Activated T-helper 17 cell treated with anti-CD3 and anti-CD28 coated beads, Interleukin-2, amount 50 U/mL, for 72 hours (primary cell): ENCODE data around the gene LRP1. TPM values are rescaled to one million over a fixed set of nuclear protein-coding genes. Genes with fewer than 3 reads are reported as not detected.

Experiments used
- ATAC-seq: fragments of 150-1000 bp; cut with Tn5 transposase; replicated peaks from 2 replicates; pipeline ENCODE4 v1.10.0; 2021; ENCODE audit warnings: mild to moderate bottlenecking, moderate library complexity
- H3K27ac Mint-ChIP-seq: one replicate; pipeline ENCODE4 v1.8.0; 2022; ENCODE audit warnings: mixed read lengths
- H3K27me3 Mint-ChIP-seq: one replicate; pipeline ENCODE4 v1.8.0; 2022; ENCODE audit warnings: mixed read lengths
- H3K36me3 Mint-ChIP-seq: one replicate; pipeline ENCODE4 v1.8.0; 2022; ENCODE audit warnings: low read depth, mild to moderate bottlenecking, mixed read lengths
- H3K4me1 Mint-ChIP-seq: one replicate; pipeline ENCODE4 v1.8.0; 2022; ENCODE audit warnings: mixed read lengths
- H3K4me3 Mint-ChIP-seq: one replicate; pipeline ENCODE4 v1.8.0; 2022; ENCODE audit warnings: mild to moderate bottlenecking, mixed read lengths
- H3K9me3 Mint-ChIP-seq: one replicate; pipeline ENCODE4 v1.8.0; 2022; ENCODE audit warnings: mixed read lengths
- total RNA-seq, 2 donors: library from RNA; stranded (reverse); gene quantifications; one replicate each; pipeline ENCODE4 v1.2.3, GENCODE V29; 2022

The LRP1 gene
- total RNA-seq, 2 donors from 2014 or later = 2.4 to 20.2 TPM

- no peaks in the 10 kb centered on the region for H3K9me3 Mint-ChIP-seq
- H3K4me1 Mint-ChIP-seq = peaks cover 37% of the 10 kb centered on the region
- H3K27me3 Mint-ChIP-seq = peaks cover 41% of the 10 kb centered on the region
- H3K4me3 Mint-ChIP-seq = peak overlapping the region; percentile 86
- no peak for ATAC-seq
- H3K36me3 Mint-ChIP-seq = peaks cover 54% of the 10 kb centered on the region
- H3K27ac Mint-ChIP-seq = no peak overlapping the region
These were observed 108.8 kb downstream of the LRP1 start for GRCh38 chr12:57236925-57237595.

GRCh38 chr12:57237596-57237931 is 109.3 kb downstream of the LRP1 start:
- ATAC-seq = no peak
- Mint-ChIP-seq H3K27me3 (peaks cover 45% of the 10 kb centered on the region), H3K4me3 (peak overlapping the region; percentile 86), H3K4me1 (peaks cover 39% of the 10 kb centered on the region), H3K36me3 (peaks cover 49% of the 10 kb centered on the region), H3K9me3 (no peaks in the 10 kb centered on the region), H3K27ac (no peak overlapping the region)

GRCh38 chr12:57237932-57238853 is 109.9 kb downstream of the LRP1 start:
- Mint-ChIP-seq H3K36me3 (peaks cover 43% of the 10 kb centered on the region), H3K4me1 (peaks cover 42% of the 10 kb centered on the region), H3K27me3 (peaks cover 47% of the 10 kb centered on the region), H3K4me3 (peak overlapping the region; percentile 86), H3K27ac (peak overlapping the region; percentile 81), H3K9me3 (no peaks in the 10 kb centered on the region)
- no peak for ATAC-seq

- Mint-ChIP-seq H3K4me1 (peaks cover 48% of the 10 kb centered on the region), H3K27me3 (peaks cover 51% of the 10 kb centered on the region), H3K4me3 (peak overlapping the region; percentile 86), H3K9me3 (no peaks in the 10 kb centered on the region), H3K27ac (peak overlapping the region; percentile 81), H3K36me3 (peaks cover 34% of the 10 kb centered on the region)
- peak; percentile 74 for ATAC-seq
These were observed 110.7 kb downstream of the LRP1 start for GRCh38 chr12:57238854-57239554.

GRCh38 chr12:57239587-57240065 is 111.3 kb downstream of the LRP1 start:
- peaks cover 45% of the 10 kb centered on the region for H3K4me1 Mint-ChIP-seq
- peak overlapping the region; percentile 81 for H3K27ac Mint-ChIP-seq
- peaks cover 57% of the 10 kb centered on the region for H3K27me3 Mint-ChIP-seq
- ATAC-seq = peak; percentile 2
- H3K9me3 Mint-ChIP-seq = no peaks in the 10 kb centered on the region
- H3K36me3 Mint-ChIP-seq = peaks cover 28% of the 10 kb centered on the region
- peak overlapping the region; percentile 86 for H3K4me3 Mint-ChIP-seq

- peak; percentile 36 for ATAC-seq
- H3K27ac Mint-ChIP-seq = peak overlapping the region; percentile 81
- H3K36me3 Mint-ChIP-seq = peaks cover 25% of the 10 kb centered on the region
- H3K4me1 Mint-ChIP-seq = peaks cover 45% of the 10 kb centered on the region
- H3K9me3 Mint-ChIP-seq = no peaks in the 10 kb centered on the region
- H3K4me3 Mint-ChIP-seq = peak overlapping the region; percentile 86
- H3K27me3 Mint-ChIP-seq = peaks cover 57% of the 10 kb centered on the region
These were observed 112.0 kb downstream of the LRP1 start for GRCh38 chr12:57240066-57240921.

- H3K27ac Mint-ChIP-seq = peak overlapping the region; percentile 81
These were observed 112.7 kb downstream of the LRP1 start for GRCh38 chr12:57240926-57241401.

GRCh38 chr12:57241402-57242310 is 113.4 kb downstream of the LRP1 start:
- no peak for ATAC-seq
- peak overlapping the region; percentile 86 for H3K4me3 Mint-ChIP-seq
- no peak overlapping the region for H3K27ac Mint-ChIP-seq
- peaks cover 45% of the 10 kb centered on the region for H3K4me1 Mint-ChIP-seq
- peaks cover 19% of the 10 kb centered on the region for H3K36me3 Mint-ChIP-seq
- H3K9me3 Mint-ChIP-seq = no peaks in the 10 kb centered on the region
- H3K27me3 Mint-ChIP-seq = peaks cover 56% of the 10 kb centered on the region

More at GRCh38 chr12:57240926-57241401, 112.7 kb downstream of the LRP1 start:
- H3K27me3 Mint-ChIP-seq = peaks cover 57% of the 10 kb centered on the region
- H3K4me1 Mint-ChIP-seq = peaks cover 45% of the 10 kb centered on the region
- H3K36me3 Mint-ChIP-seq = peaks cover 23% of the 10 kb centered on the region
- peak overlapping the region; percentile 86 for H3K4me3 Mint-ChIP-seq
- no peaks in the 10 kb centered on the region for H3K9me3 Mint-ChIP-seq
- no peak for ATAC-seq

GRCh38 chr12:57242329-57242690 is 114.0 kb downstream of the LRP1 start:
- peaks cover 50% of the 10 kb centered on the region for H3K27me3 Mint-ChIP-seq
- H3K4me1 Mint-ChIP-seq = peaks cover 41% of the 10 kb centered on the region
- H3K36me3 Mint-ChIP-seq = peaks cover 16% of the 10 kb centered on the region
- no peaks in the 10 kb centered on the region for H3K9me3 Mint-ChIP-seq
- no peak for ATAC-seq
- no peak overlapping the region for H3K27ac Mint-ChIP-seq
- peak overlapping the region; percentile 86 for H3K4me3 Mint-ChIP-seq

- peak; percentile 16 for ATAC-seq
- no peak overlapping the region for H3K27ac Mint-ChIP-seq
- peak overlapping the region; percentile 86 for H3K4me3 Mint-ChIP-seq
- H3K36me3 Mint-ChIP-seq = peaks cover 11% of the 10 kb centered on the region
- peaks cover 46% of the 10 kb centered on the region for H3K27me3 Mint-ChIP-seq
- peaks cover 36% of the 10 kb centered on the region for H3K4me1 Mint-ChIP-seq
- no peaks in the 10 kb centered on the region for H3K9me3 Mint-ChIP-seq
These were observed 114.6 kb downstream of the LRP1 start for GRCh38 chr12:57242691-57243454.

- peaks cover 44% of the 10 kb centered on the region for H3K27me3 Mint-ChIP-seq
- H3K36me3 Mint-ChIP-seq = peaks cover 9% of the 10 kb centered on the region
- H3K9me3 Mint-ChIP-seq = no peaks in the 10 kb centered on the region
- peaks cover 35% of the 10 kb centered on the region for H3K4me1 Mint-ChIP-seq
- H3K27ac Mint-ChIP-seq = peak overlapping the region; percentile 32
- ATAC-seq = peak; percentile 33
- H3K4me3 Mint-ChIP-seq = peak overlapping the region; percentile 86
These were observed 115.4 kb downstream of the LRP1 start for GRCh38 chr12:57243521-57244311.

GRCh38 chr12:57244312-57244696 is 116.0 kb downstream of the LRP1 start:
- Mint-ChIP-seq H3K27ac (peak overlapping the region; percentile 32), H3K27me3 (peaks cover 41% of the 10 kb centered on the region), H3K36me3 (peaks cover 6% of the 10 kb centered on the region), H3K4me1 (peaks cover 34% of the 10 kb centered on the region), H3K9me3 (no peaks in the 10 kb centered on the region), H3K4me3 (peak overlapping the region; percentile 86)
- no peak for ATAC-seq
